ENCODE data around the gene ATF6. TPM values are rescaled to one million over a fixed set of nuclear protein-coding genes. Genes with fewer than 3 reads are reported as not detected.

ATF6 gene
- total RNA-seq, 2 experiments from 2014 or later = 20.8 to 23.0 TPM

GRCh38 chr1:161949548-161949947, 183.4 kb downstream of the ATF6 start:
- Mint-ChIP-seq H3K27ac (no peak overlapping the region), H3K27me3 (no peaks in the 10 kb centered on the region), H3K4me3 (no peak overlapping the region), H3K9me3 (no peaks in the 10 kb centered on the region), H3K36me3 (peaks cover 11% of the 10 kb centered on the region), H3K4me1 (ENCODE audit: low read depth) (peaks cover 15% of the 10 kb centered on the region)
- intact Hi-C loops (cut with micrococcal nuclease) = loop anchor here (5.0 kb wide), 1 partner anchor 37 kb away; no protein-coding TSS in a partner anchor
- no peak for DNase-seq
- POLR2A ChIA-PET = no interaction called here
- CTCF ChIA-PET = no interaction called here

- POLR2A ChIA-PET = no interaction called here
- no peak for DNase-seq
- Mint-ChIP-seq H3K9me3 (no peaks in the 10 kb centered on the region), H3K27ac (no peak overlapping the region), H3K36me3 (peaks cover 10% of the 10 kb centered on the region), H3K4me3 (no peak overlapping the region), H3K27me3 (no peaks in the 10 kb centered on the region), H3K4me1 (ENCODE audit: low read depth) (peaks cover 18% of the 10 kb centered on the region)
- intact Hi-C loops (cut with micrococcal nuclease) = no loop called here
- CTCF ChIA-PET = no interaction called here
Observed at GRCh38 chr1:161950377-161950776, 184.3 kb downstream of the ATF6 start.

- intact Hi-C loops (cut with micrococcal nuclease) = no loop called here
- no peak overlapping the region for H3K27ac Mint-ChIP-seq
- peaks cover 5% of the 10 kb centered on the region for H3K36me3 Mint-ChIP-seq
- CTCF ChIA-PET = no interaction called here
- H3K27me3 Mint-ChIP-seq = no peaks in the 10 kb centered on the region
- H3K4me3 Mint-ChIP-seq = no peak overlapping the region
- no peaks in the 10 kb centered on the region for H3K9me3 Mint-ChIP-seq
- POLR2A ChIA-PET = no interaction called here
- DNase-seq = no peak
- H3K4me1 Mint-ChIP-seq (ENCODE audit: low read depth) = peaks cover 20% of the 10 kb centered on the region
Observed at GRCh38 chr1:161951646-161952045, 185.5 kb downstream of the ATF6 start.

GRCh38 chr1:161952607-161953172, 186.6 kb downstream of the ATF6 start:
- intact Hi-C loops (cut with micrococcal nuclease) = no loop called here
- DNase-seq = no peak
- Mint-ChIP-seq H3K27ac (no peak overlapping the region), H3K4me3 (no peak overlapping the region), H3K9me3 (no peaks in the 10 kb centered on the region), H3K27me3 (no peaks in the 10 kb centered on the region), H3K4me1 (ENCODE audit: low read depth) (peaks cover 20% of the 10 kb centered on the region), H3K36me3 (peaks cover 2% of the 10 kb centered on the region)
- CTCF ChIA-PET = interaction anchor here (0.5 to 1.2 kb wide), 2 partner anchors 8 to 64 kb away, joined by 3 read pairs; no protein-coding TSS in a partner anchor
- POLR2A ChIA-PET = no interaction called here

GRCh38 chr1:161953256-161953920, 187.3 kb downstream of the ATF6 start:
- DNase-seq = no peak
- intact Hi-C loops (cut with micrococcal nuclease) = no loop called here
- Mint-ChIP-seq H3K9me3 (no peaks in the 10 kb centered on the region), H3K4me1 (ENCODE audit: low read depth) (peaks cover 26% of the 10 kb centered on the region), H3K27me3 (no peaks in the 10 kb centered on the region), H3K27ac (no peak overlapping the region), H3K4me3 (no peak overlapping the region), H3K36me3 (peaks cover 4% of the 10 kb centered on the region)
- POLR2A ChIA-PET = no interaction called here
- CTCF ChIA-PET = interaction anchor here (0.7 to 1.2 kb wide), 2 partner anchors 8 to 10 kb away, joined by 3 read pairs; no protein-coding TSS in a partner anchor

- POLR2A ChIA-PET = no interaction called here
- CTCF ChIA-PET = interaction anchor here (0.7 kb wide), 1 partner anchor 9 kb away, joined by 3 read pairs; no protein-coding TSS in a partner anchor
Observed at GRCh38 chr1:161954050-161954449, 187.9 kb downstream of the ATF6 start.

GRCh38 chr1:161954466-161954865, 188.3 kb downstream of the ATF6 start:
- intact Hi-C loops (cut with micrococcal nuclease) = loop anchor here (2.0 kb wide), 1 partner anchor 162 kb away; no protein-coding TSS in a partner anchor
- ChIA-PET CTCF (interaction anchor here (0.6 kb wide), 1 partner anchor 14 kb away, joined by 3 read pairs; no protein-coding TSS in a partner anchor), POLR2A (no interaction called here)
- no peaks in the 10 kb centered on the region for H3K27me3 Mint-ChIP-seq
- peaks cover 12% of the 10 kb centered on the region for H3K36me3 Mint-ChIP-seq
- no peaks in the 10 kb centered on the region for H3K9me3 Mint-ChIP-seq
- no peak overlapping the region for H3K27ac Mint-ChIP-seq
- no peak overlapping the region for H3K4me3 Mint-ChIP-seq
- peaks cover 33% of the 10 kb centered on the region for H3K4me1 Mint-ChIP-seq (ENCODE audit: low read depth)
- DNase-seq = no peak

More at GRCh38 chr1:161954050-161954449, 187.9 kb downstream of the ATF6 start:
- Mint-ChIP-seq H3K9me3 (no peaks in the 10 kb centered on the region), H3K36me3 (peaks cover 10% of the 10 kb centered on the region), H3K27me3 (no peaks in the 10 kb centered on the region), H3K4me1 (ENCODE audit: low read depth) (peaks cover 33% of the 10 kb centered on the region), H3K27ac (no peak overlapping the region), H3K4me3 (no peak overlapping the region)
- DNase-seq = no peak
- intact Hi-C loops (cut with micrococcal nuclease) = loop anchor here (2.0 kb wide), 1 partner anchor 161 kb away; no protein-coding TSS in a partner anchor

GRCh38 chr1:161955606-161956005, 189.5 kb downstream of the ATF6 start:
- ChIA-PET CTCF (no interaction called here), POLR2A (no interaction called here)
- Mint-ChIP-seq H3K4me3 (no peak overlapping the region), H3K27me3 (no peaks in the 10 kb centered on the region), H3K36me3 (peaks cover 21% of the 10 kb centered on the region), H3K9me3 (no peaks in the 10 kb centered on the region), H3K27ac (no peak overlapping the region), H3K4me1 (ENCODE audit: low read depth) (peaks cover 44% of the 10 kb centered on the region)
- no peak for DNase-seq
- intact Hi-C loops (cut with micrococcal nuclease) = loop anchor here (2.0 kb wide), 1 partner anchor 163 kb away; no protein-coding TSS in a partner anchor

- Mint-ChIP-seq H3K9me3 (no peaks in the 10 kb centered on the region), H3K36me3 (peaks cover 25% of the 10 kb centered on the region), H3K4me1 (ENCODE audit: low read depth) (peaks cover 49% of the 10 kb centered on the region), H3K27me3 (no peaks in the 10 kb centered on the region), H3K27ac (no peak overlapping the region), H3K4me3 (no peak overlapping the region)
- intact Hi-C loops (cut with micrococcal nuclease) = no loop called here
- ChIA-PET POLR2A (no interaction called here), CTCF (no interaction called here)
- DNase-seq = peak; percentile 16
Observed at GRCh38 chr1:161956097-161956496, 190.0 kb downstream of the ATF6 start.

- Mint-ChIP-seq H3K27ac (no peak overlapping the region), H3K36me3 (peaks cover 23% of the 10 kb centered on the region), H3K4me1 (ENCODE audit: low read depth) (peaks cover 55% of the 10 kb centered on the region), H3K27me3 (no peaks in the 10 kb centered on the region), H3K4me3 (no peak overlapping the region), H3K9me3 (no peaks in the 10 kb centered on the region)
- intact Hi-C loops (cut with micrococcal nuclease) = no loop called here
- POLR2A ChIA-PET = no interaction called here
- CTCF ChIA-PET = no interaction called here
- DNase-seq = no peak
Observed at GRCh38 chr1:161956930-161957329, 190.8 kb downstream of the ATF6 start.

- Mint-ChIP-seq H3K36me3 (peaks cover 23% of the 10 kb centered on the region), H3K4me3 (no peak overlapping the region), H3K27me3 (no peaks in the 10 kb centered on the region), H3K4me1 (ENCODE audit: low read depth) (peaks cover 64% of the 10 kb centered on the region), H3K9me3 (no peaks in the 10 kb centered on the region), H3K27ac (no peak overlapping the region)
- CTCF ChIA-PET = no interaction called here
- peak; percentile 58 for DNase-seq
- POLR2A ChIA-PET = no interaction called here
- intact Hi-C loops (cut with micrococcal nuclease) = no loop called here
Observed at GRCh38 chr1:161958425-161958824, 192.3 kb downstream of the ATF6 start.

GRCh38 chr1:161962091-161962887, 196.2 kb downstream of the ATF6 start:
- peak; percentile 67 for DNase-seq
- Mint-ChIP-seq H3K36me3 (peaks cover 36% of the 10 kb centered on the region), H3K27ac (peak overlapping the region; percentile 90), H3K4me3 (peak overlapping the region; percentile 73), H3K4me1 (ENCODE audit: low read depth) (peaks cover 52% of the 10 kb centered on the region), H3K9me3 (no peaks in the 10 kb centered on the region), H3K27me3 (no peaks in the 10 kb centered on the region)
- intact Hi-C loops (cut with micrococcal nuclease) = loop anchor here (1.0 to 2.0 kb wide), 4 partner anchors 28 to 170 kb away; no protein-coding TSS in a partner anchor
- CTCF ChIA-PET = interaction anchor here (1.0 kb wide), 1 partner anchor 170 kb away, joined by 7 read pairs; no protein-coding TSS in a partner anchor
- POLR2A ChIA-PET = no interaction called here

Measured in activated CD4-positive, alpha-beta memory T cell treated with anti-CD3 and anti-CD28 coated beads for 36 hours (primary cell).